Measurements from ENCODE around the gene SLC24A4.

The SLC24A4 gene

GRCh38 chr14:92316176-92316575 is 6.8 kb upstream of the SLC24A4 start:
- no peak for DNase-seq (ENCODE audit: low read depth)

GRCh38 chr14:92316937-92317336 is 6.0 kb upstream of the SLC24A4 start:
- DNase-seq (ENCODE audit: low read depth), result no peak

GRCh38 chr14:92317511-92317910 is 5.5 kb upstream of the SLC24A4 start:
- no peak for DNase-seq (ENCODE audit: low read depth)

- no peak for DNase-seq (ENCODE audit: low read depth)
Measured at GRCh38 chr14:92321701-92322100, 1.3 kb upstream of the SLC24A4 start.

GRCh38 chr14:92322516-92322915 is 449 bp upstream of the SLC24A4 start:
- DNase-seq (ENCODE audit: low read depth), result no peak

GRCh38 chr14:92323916-92324818 is 1.2 kb downstream of the SLC24A4 start:
- no peak for DNase-seq (ENCODE audit: low read depth)

GRCh38 chr14:92325835-92326234 is 2.9 kb downstream of the SLC24A4 start:
- no peak for DNase-seq (ENCODE audit: low read depth)

- DNase-seq (ENCODE audit: low read depth), result no peak
Measured at GRCh38 chr14:92328664-92329255, 5.8 kb downstream of the SLC24A4 start.

- DNase-seq (ENCODE audit: low read depth), result no peak
Measured at GRCh38 chr14:92334050-92334449, 11.1 kb downstream of the SLC24A4 start.

- DNase-seq (ENCODE audit: low read depth), result no peak
Measured at GRCh38 chr14:92336363-92336762, 13.4 kb downstream of the SLC24A4 start.

- no peak for DNase-seq (ENCODE audit: low read depth)
Measured at GRCh38 chr14:92339426-92339825, 16.5 kb downstream of the SLC24A4 start.

GRCh38 chr14:92340071-92340470 is 17.1 kb downstream of the SLC24A4 start:
- DNase-seq (ENCODE audit: low read depth), result no peak

- no peak for DNase-seq (ENCODE audit: low read depth)
Measured at GRCh38 chr14:92340931-92341330, 18.0 kb downstream of the SLC24A4 start.

GRCh38 chr14:92341791-92342190 is 18.8 kb downstream of the SLC24A4 start:
- DNase-seq (ENCODE audit: low read depth), result no peak

GRCh38 chr14:92348154-92348553 is 25.2 kb downstream of the SLC24A4 start:
- no peak for DNase-seq (ENCODE audit: low read depth)

- no peak for DNase-seq (ENCODE audit: low read depth)
Measured at GRCh38 chr14:92351750-92352149, 28.8 kb downstream of the SLC24A4 start.

GRCh38 chr14:92352158-92352985 is 29.4 kb downstream of the SLC24A4 start:
- no peak for DNase-seq (ENCODE audit: low read depth)

- no peak for DNase-seq (ENCODE audit: low read depth)
Measured at GRCh38 chr14:92353447-92353846, 30.5 kb downstream of the SLC24A4 start.

- no peak for DNase-seq (ENCODE audit: low read depth)
Measured at GRCh38 chr14:92356677-92357076, 33.7 kb downstream of the SLC24A4 start.

- DNase-seq (ENCODE audit: low read depth), result no peak
Measured at GRCh38 chr14:92360651-92361370, 37.8 kb downstream of the SLC24A4 start.

- no peak for DNase-seq (ENCODE audit: low read depth)
Measured at GRCh38 chr14:92362781-92363235, 39.8 kb downstream of the SLC24A4 start.

GRCh38 chr14:92366237-92366636 is 43.3 kb downstream of the SLC24A4 start:
- DNase-seq (ENCODE audit: low read depth), result no peak

Measured in stimulated activated CD8-positive, alpha-beta memory T cell treated with anti-CD3 and anti-CD28 coated beads, Interleukin-15, amount 100 ng/mL, for 1 hour (primary cell).